GM18519 (cell line): Measurements from ENCODE around the gene DCUN1D5.

Experiments
- ATAC-seq: cut with Tn5 transposase; IDR thresholded peaks from one replicate; pipeline ENCODE4 v1.9.1; 2021; ENCODE audit warnings: mild to moderate bottlenecking, moderate library complexity; ENCODE audit not compliant: unreplicated experiment, low FRiP score

The DCUN1D5 gene

GRCh38 chr11:103091801-103092524 lies at the start of gene DCUN1D5:
Gene DCUN1D5, minus strand, starts transcription at chr11:103092160. Its CDS starts 288 bp downstream, at chr11:103091872.
- peak; percentile 100 for ATAC-seq

- no peak for ATAC-seq
Measured at GRCh38 chr11:103125462-103125861, 33.5 kb upstream of the DCUN1D5 start.

GRCh38 chr11:103114836-103115235 lies 22.9 kb upstream of the DCUN1D5 start:
- no peak for ATAC-seq

- no peak for ATAC-seq
Measured at GRCh38 chr11:103112364-103112763, 20.4 kb upstream of the DCUN1D5 start.

GRCh38 chr11:103111400-103111799 lies 19.4 kb upstream of the DCUN1D5 start:
- ATAC-seq, result no peak

GRCh38 chr11:103110391-103110790 lies 18.4 kb upstream of the DCUN1D5 start:
- ATAC-seq, result no peak

GRCh38 chr11:103109818-103110388 lies 17.9 kb upstream of the DCUN1D5 start:
- ATAC-seq, result no peak

GRCh38 chr11:103108933-103109817 lies 17.2 kb upstream of the DCUN1D5 start, which contains the start of gene DYNC2H1:
Gene DYNC2H1, plus strand, starts transcription at chr11:103109426. Its CDS starts 149 bp downstream, at chr11:103109575.
- peak; percentile 100 for ATAC-seq

GRCh38 chr11:103097279-103097678 lies 5.3 kb upstream of the DCUN1D5 start:
- no peak for ATAC-seq

GRCh38 chr11:103091064-103091800 lies 728 bp downstream of the DCUN1D5 start:
- peak; percentile 28 for ATAC-seq

- ATAC-seq, result no peak
Measured at GRCh38 chr11:103086461-103086860, 5.5 kb downstream of the DCUN1D5 start.

- ATAC-seq, result no peak
Measured at GRCh38 chr11:103085758-103086365, 6.1 kb downstream of the DCUN1D5 start.

- ATAC-seq, result no peak
Measured at GRCh38 chr11:103079833-103080232, 12.1 kb downstream of the DCUN1D5 start.

GRCh38 chr11:103078710-103079109 lies 13.2 kb downstream of the DCUN1D5 start:
- ATAC-seq, result no peak

- ATAC-seq, result no peak
Measured at GRCh38 chr11:103077554-103077953, 14.4 kb downstream of the DCUN1D5 start.

- no peak for ATAC-seq
Measured at GRCh38 chr11:103076361-103076760, 15.6 kb downstream of the DCUN1D5 start.

GRCh38 chr11:103071008-103071407 lies 21.0 kb downstream of the DCUN1D5 start:
- no peak for ATAC-seq

GRCh38 chr11:103070142-103070541 lies 21.8 kb downstream of the DCUN1D5 start:
- no peak for ATAC-seq

GRCh38 chr11:103069367-103069766 lies 22.6 kb downstream of the DCUN1D5 start:
- no peak for ATAC-seq

- ATAC-seq, result no peak
Measured at GRCh38 chr11:103067118-103067517, 24.8 kb downstream of the DCUN1D5 start.
